DMS53 treated with DMSO at 0.1 percent for 48 hours (cell line): ENCODE data around the gene VPREB3.
A peak's percentile ranks its signal among the peaks of the same experiment; 100 is the strongest.

Experiments
- DNase-seq: peaks from one replicate; lab custom pipeline; 2025; ENCODE audit not compliant: unreplicated experiment; lab: John Stamatoyannopoulos, UW

The VPREB3 gene

DNA sequence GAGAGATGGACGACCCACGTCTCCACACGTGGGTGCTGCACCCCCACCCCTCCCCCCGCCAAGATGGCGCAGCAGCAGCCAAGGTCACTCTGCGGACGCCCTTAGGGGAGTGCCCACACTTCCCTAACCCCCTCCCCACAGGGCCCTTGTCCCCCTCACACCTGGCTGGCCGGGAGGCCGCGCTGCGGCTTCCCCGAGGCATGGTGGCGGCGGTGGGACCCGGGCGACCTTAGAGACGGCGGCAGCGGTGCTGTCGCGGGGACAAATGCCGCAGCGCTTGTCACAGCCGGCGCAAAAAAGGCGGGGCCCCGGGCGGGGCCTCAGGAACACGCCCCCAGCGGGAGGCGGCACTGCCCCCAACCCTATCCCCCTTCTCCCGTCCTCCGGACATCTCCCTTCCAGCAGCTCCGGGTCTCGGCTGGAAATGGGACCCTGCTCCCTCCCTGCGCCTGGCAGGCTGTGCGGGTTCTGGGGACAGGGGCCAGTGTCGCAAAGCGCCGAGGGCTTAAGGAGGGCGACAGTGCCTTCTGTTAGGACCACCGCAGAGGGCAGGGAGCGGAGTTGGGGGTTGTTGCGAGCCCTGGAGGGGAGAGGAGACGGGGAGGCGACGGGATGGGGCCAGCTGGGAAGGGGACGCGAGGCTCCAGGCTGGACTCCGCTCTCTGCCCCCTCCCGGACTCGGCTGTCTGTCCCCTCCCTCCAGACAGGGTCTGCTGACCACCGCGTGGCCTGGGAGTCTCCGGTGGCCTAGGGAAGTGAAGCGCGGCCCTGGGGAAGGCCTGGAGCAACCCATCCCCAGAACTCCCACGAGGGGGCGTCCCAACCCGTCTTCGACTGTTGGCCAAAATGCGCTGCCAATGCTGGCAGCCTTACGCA is 13.7 kb upstream of the VPREB3 start, which contains the start of gene CHCHD10:
Gene CHCHD10 (minus strand): TSS at position 300 of the 876 bp plus-strand sequence. CDS start 98 bp downstream, at position 202.
- DNase-seq, result peak; percentile 9

DNA sequence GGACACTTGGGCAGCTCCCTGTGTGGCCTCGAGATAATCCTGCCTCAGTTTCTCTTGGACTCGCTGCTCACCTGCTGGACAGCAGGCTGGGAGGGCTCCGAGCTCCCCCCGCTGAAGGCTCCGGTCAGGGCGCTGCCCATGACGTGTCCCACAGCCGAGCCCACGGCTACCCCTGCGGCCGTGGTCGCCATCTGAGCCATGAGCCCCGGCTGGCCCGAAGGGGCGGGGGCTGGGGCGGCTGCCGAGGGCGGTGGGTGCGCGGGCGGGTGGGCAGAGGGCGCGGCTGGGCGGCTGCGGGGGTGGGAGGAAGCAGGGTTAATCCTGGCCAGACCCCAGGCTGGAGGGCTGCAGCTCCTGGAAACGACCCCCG is 13.1 kb upstream of the VPREB3 start:
- no peak for DNase-seq

DNA sequence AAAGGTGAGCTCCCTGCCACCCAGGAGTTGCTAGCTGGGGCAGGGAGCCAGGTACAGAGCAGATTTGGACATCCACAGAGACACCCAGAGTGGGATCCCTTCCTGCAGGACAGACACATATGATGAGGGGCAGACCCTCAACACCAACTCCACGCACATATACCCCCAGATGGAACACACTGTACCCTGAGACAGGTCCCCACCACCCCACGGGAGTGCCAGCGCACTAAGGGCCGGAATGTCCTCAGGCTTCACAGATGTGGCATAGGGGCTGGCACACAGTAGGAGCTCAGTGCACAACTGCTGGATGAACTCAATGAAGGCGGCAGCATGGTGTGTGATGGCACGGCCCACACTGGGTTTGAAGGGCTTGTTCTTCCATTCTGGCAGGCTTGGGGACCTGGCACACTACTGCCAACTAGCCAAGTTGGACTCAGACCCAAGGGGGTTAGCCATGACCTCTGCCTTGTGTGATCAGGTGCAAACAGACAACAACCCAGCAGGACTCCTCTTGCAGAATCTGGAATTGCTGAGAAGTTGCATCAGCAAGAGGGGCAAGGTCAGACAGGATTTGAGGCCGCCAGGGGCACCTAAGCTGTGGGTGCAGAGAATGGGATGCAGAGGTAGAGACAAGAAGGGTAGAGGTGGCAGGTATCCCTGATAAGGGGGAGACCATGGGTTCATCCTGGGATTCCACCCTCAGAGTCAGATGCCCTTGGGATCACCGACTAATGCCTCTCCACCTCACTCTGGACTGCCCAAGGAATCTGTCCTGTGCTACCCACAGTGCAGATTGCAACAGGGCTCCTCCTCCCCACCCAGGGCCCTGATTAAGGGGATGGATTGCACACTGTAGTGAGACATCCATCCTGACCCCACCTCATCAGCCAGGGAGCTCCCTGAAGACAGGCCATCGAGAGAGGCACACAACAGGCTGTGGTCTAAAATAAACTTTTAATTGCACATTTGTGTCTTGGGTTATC is 11.0 kb upstream of the VPREB3 start:
- no peak for DNase-seq

DNA sequence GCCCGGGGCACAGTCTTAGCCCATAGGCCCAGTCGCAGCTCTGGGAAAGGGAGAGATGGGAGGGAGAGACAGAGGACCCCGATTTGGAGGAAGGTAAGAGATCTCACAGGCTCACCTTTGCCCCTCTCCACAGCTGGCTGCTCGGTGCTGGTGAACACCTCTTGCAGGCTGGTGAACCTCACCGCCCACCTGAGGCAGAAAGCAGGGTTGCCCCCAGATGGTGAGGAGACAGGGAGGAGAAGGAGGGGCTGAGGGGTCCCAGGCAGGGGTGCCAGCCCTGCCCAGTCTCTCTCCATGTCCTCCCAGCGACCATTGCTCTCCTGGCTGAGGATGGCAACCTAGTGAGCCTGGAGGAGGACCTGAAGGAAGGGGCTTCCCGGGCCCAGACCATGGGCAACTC is 9.7 kb upstream of the VPREB3 start:
- DNase-seq, result no peak

DNA sequence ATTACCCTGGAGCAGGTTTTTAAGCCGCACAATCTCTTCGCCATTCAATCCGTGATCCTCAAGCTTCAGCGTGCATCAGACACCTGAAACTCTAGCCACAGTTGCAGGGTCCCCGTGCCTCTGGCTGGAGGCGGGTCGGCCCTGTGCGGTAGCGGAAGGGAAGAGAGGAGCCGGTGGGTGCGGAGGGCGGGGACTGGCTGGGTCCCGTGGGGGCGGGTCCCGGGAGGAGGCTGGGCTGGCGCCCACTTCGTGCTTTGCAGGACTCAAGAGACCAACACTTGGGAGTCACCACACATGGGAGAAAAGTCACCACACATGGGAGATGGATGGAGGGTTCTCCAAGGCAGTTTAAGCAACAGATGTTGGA is 9.3 kb upstream of the VPREB3 start:
- no peak for DNase-seq

- DNase-seq, result no peak
These were observed 8.8 kb upstream of the VPREB3 start, which contains the start of gene C22orf15 for GRCh38 chr22:23762842-23763578. Gene C22orf15, plus strand, starts transcription at chr22:23762990. Its CDS starts 317 bp downstream, at chr22:23763307.

GRCh38 chr22:23760056-23760455 is 5.8 kb upstream of the VPREB3 start:
- no peak for DNase-seq

- DNase-seq, result no peak
These were observed 5.3 kb upstream of the VPREB3 start for GRCh38 chr22:23759566-23759965.

DNA sequence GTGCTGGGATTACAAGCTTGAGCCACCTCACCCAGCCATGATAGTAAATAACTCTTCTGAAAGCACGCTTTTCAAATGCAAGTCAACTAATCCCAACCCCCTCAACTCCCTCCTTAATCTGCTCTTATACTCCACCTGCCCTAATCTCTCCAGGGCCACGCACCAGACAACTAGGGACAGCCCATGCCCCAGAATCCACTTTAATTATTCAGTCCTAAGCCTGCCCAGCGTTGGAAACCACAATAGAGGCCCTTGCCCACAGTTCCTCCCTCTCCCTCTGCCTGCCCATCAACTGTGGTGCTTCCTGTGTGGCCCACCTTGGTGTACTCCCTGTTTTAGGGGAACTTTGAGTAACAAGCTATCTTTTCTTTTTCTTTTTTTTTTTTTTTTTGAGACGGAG is 2.7 kb upstream of the VPREB3 start:
- no peak for DNase-seq

- no peak for DNase-seq
These were observed 1.5 kb upstream of the VPREB3 start for GRCh38 chr22:23755711-23756110.

DNA sequence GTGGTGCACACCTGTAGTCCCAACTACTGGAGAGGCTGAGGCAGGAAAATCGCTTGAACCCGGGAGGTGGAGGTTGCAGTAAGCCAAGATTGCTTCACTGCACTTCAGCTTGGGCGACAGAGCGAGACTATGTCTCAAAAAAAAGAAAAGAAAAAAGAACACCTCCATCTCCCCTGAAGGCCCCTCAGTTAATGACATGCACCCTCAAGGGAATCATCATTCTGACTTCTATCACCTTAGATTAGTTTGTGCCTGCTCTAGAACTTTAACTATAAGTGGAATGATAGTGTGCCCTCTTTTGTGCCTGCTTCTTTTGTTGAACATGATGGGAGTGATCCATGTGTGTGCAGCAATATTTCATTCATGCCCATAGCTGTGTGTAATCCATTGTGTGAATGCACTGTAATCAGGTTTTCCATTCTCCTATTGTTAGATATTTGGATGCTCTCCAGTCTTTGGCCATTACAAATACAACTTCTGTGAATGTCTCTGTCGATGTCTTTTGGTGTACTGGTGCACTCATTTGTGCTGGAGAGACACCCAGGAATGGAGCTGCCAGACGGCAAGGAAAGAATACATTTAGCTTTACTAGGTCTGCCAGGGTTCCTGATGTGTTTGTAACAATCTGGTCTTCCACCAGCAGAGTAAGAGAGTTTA is 883 bp upstream of the VPREB3 start:
- no peak for DNase-seq

DNA sequence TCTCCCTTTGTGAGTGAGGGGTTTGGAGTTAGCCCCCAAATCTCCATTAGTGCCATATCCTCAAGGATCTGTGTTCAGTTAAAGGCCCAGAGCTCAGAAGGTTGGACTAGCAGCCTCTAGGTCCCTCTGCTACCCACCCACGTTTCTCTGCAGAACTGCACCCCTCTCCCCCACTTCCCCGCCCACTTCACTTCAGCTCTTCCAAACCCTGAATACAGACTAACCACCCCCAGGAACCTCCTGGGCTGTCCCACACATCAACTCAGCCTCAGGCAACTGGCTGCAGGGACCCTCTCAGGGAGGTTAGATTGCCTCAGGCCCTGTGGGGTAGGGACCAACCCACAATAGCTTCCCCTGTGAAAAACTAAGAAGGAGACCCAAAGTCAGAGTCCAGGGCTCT is 840 bp downstream of the VPREB3 start:
- no peak for DNase-seq

GRCh38 chr22:23752750-23753149 is 1.5 kb downstream of the VPREB3 start:
- no peak for DNase-seq

- DNase-seq, result no peak
These were observed 2.0 kb downstream of the VPREB3 start for GRCh38 chr22:23752090-23752691.

DNA sequence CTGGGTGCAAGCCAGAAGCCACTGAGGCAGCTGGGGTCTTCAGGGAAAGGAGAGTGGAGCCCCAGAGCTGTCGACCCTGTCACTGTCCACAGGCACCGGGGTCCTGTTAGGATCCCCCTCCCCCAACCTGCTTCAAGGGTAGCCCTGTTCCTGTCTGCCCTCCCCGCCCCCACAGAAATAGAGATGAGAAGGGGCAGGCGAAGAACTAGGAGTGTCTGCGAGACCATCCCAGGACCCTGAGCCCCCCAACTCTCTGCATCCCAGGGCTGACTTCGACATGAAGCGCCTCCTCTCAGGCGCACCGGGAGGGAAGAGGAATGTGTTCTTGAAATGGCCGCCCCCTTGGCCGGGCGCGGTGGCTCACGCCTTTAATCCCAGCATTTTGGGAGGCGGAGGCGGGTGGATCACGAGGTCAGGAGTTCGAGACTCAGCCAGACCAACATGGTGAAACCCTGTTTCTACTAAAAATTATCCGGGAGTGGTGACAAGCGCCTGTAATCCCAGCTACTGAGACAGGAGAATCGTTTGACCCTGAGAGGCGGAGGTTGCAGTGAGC is 2.7 kb downstream of the VPREB3 start:
- DNase-seq, result no peak

DNA sequence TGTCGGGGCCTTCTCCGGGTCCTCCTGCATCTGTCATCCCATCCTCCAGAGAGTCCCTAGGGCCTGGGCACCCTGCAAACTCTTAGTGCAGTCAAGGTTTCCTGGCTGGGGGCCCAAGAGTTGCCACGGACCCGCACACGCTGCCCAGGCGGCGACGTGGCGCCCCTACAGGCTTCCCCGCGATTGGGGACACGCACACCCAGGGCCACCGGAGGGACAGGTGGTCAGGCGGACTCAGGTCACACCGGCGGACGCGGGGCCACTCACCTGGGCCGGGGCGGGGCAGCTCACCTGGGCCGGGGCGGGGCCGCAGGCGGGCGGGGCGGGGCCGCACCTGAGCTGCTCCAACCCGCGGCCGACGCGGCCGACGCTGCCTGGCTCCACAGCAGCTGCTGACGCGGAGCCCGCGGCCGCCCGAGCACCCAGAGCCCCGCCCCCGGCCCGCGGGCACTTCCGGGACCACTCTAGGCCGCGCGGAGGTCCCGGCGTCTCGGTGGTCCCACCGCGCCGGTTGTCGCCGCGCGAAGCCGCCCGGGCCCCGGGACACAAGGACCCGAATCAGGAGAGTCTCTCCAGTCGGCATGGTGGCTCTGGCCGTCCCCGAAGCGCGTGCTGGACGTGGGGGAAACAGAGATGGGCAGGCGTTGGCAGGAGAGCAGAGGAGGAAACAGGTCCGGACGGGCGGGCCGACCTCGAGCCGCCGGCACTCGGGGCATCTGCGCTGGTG is 3.3 kb downstream of the VPREB3 start, which contains the start of gene ZNF70:
Gene ZNF70 (minus strand): TSS at position 399 of the 727 bp plus-strand sequence. CDS start 5,972 bp downstream, outside the sequence.
- peak; percentile 15 for DNase-seq

DNA sequence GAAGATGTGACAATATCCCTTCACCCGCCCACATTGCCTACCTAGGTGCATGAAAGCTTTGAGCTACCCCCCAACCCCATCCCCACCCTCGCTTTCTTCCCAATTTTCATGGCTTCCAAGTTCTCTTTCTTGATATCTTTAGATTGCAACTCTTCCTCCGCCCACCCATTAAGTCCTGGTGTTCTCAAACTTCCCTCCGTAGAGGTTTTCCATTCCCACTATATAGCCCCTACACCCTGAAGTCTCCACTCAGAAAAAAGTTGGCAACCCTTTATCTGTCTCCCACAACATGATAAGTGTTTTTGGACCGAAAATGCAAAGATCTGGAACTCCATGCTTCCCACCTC is 3.9 kb downstream of the VPREB3 start:
- DNase-seq, result no peak

DNA sequence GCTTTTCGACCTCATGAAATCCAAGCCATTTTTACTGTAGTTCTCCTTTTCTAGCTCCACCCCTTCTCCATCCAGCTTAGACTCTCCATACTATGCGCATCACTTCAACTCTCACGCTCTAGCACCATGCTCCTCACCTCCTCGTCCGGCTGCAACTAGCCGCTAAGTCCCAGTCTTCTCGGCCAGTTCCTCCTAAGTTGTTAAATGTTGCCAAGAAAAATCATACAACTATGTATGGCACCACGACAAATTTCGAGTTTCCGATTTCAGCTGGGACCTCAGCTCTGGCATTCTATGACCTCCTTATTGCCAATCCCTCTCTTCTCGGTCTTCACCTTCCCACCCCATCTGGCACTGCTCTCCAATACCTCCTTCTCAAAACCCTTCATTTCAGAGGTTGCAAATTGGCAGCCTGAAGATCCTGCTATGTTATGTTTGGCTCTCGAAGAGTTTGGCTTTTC is 4.4 kb downstream of the VPREB3 start:
- DNase-seq, result no peak

DNA sequence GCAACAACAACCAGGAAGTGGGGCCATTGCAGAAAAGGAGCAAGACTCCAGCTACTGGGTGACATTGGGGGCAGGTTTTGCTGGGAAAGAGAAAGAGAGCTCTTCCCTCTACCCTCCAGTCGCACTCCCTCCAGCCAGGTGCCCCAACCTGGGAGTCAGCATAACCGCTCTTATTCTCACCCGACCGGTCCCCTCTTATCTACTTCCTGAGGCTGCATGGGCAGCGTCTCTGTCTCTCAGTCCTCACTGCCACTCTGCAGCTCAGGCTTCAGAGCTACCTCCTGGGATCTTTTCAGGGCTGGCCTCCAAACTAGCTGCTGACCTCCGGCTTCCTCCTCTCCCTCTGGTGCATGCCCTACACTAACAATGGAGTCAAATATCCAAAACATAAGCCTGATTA is 8.4 kb downstream of the VPREB3 start:
- DNase-seq, result no peak
